GM12872 (cell line): ENCODE results near the gene SCAF8.

Experiments
- CTCF ChIP-seq: IDR thresholded peaks from 3 replicates; pipeline ENCODE4 v1.5.1; 2011; ENCODE audit warnings: low read depth, mild to moderate bottlenecking, low read length, moderate library complexity; ENCODE audit not compliant: insufficient read depth

The SCAF8 gene

GRCh38 chr6:154752022-154752421, 18.8 kb downstream of the SCAF8 start:
- TF ChIP-seq CTCF: no peak

GRCh38 chr6:154754152-154754551, 20.9 kb downstream of the SCAF8 start:
- no peak for TF ChIP-seq CTCF

- TF ChIP-seq CTCF: no peak
Observed at GRCh38 chr6:154757352-154758050, 24.3 kb downstream of the SCAF8 start.

GRCh38 chr6:154758125-154758524, 24.9 kb downstream of the SCAF8 start:
- TF ChIP-seq CTCF: no peak

- TF ChIP-seq CTCF: no peak
Observed at GRCh38 chr6:154763650-154764049, 30.4 kb downstream of the SCAF8 start.

GRCh38 chr6:154765273-154765672, 32.1 kb downstream of the SCAF8 start:
- no peak for TF ChIP-seq CTCF

GRCh38 chr6:154766288-154766687, 33.1 kb downstream of the SCAF8 start:
- TF ChIP-seq CTCF: no peak
